Panc1 (cell line): ENCODE results near the gene RNPS1. TPM values are rescaled to one million over a fixed set of nuclear protein-coding genes. Genes with fewer than 3 reads are reported as not detected.

Source experiments
- ATAC-seq: fragments of 200-7000 bp; cut with Tn5 transposase; 2 replicates; pipeline ENCODE4 v1.9.1; 2020; ENCODE audit warnings: mild to moderate bottlenecking, moderate library complexity
- BruUV-seq: library from RNA; stranded (reverse); fragments of 400-500 nt; replicated peaks from 2 replicates; lab custom pipeline; 2021; lab: Mats Ljungman, UMichigan
- CTCF ChIA-PET: fragments of 300-600 bp; sonication (Branson Sonifier 250); formaldehyde crosslinking; loops from one replicate; lab custom pipeline; 2022; ENCODE audit warnings: antibody characterized with exemption; lab: Charles Lee
- POLR2A ChIA-PET: fragments of 300-600 bp; sonication (Branson Sonifier 250); formaldehyde crosslinking; loops from one replicate; lab custom pipeline; 2022; ENCODE audit warnings: antibody characterized with exemption; lab: Charles Lee
- DNase-seq: peaks from one replicate; pipeline ENCODE4 v3.0.0-alpha.2; 2010; ENCODE audit warnings: low read depth, low spot score
- H3K27ac ChIP-seq: 2 replicates; pipeline ENCODE4 v1.5.1; 2011; ENCODE audit warnings: mild to moderate bottlenecking, low read length, inconsistent platforms
- H3K27me3 ChIP-seq: fragments of 200-500 bp; sonication (Bioruptor generic); 2 replicates; pipeline ENCODE4 v1.6.0; 2014; ENCODE audit warnings: low read length, inconsistent platforms; ENCODE audit not compliant: control insufficient read depth, insufficient read depth
- H3K36me3 ChIP-seq: fragments of 200-500 bp; sonication (Bioruptor generic); 2 replicates; pipeline ENCODE4 v1.5.1; 2014; ENCODE audit warnings: inconsistent platforms, mild to moderate bottlenecking, low read length, moderate library complexity; ENCODE audit not compliant: control insufficient read depth, insufficient read depth
- H3K4me1 ChIP-seq: 2 replicates; pipeline ENCODE4 v1.5.1; 2011; ENCODE audit warnings: inconsistent platforms, mild to moderate bottlenecking, low read length, moderate library complexity; ENCODE audit not compliant: control insufficient read depth, insufficient read depth
- H3K4me3 ChIP-seq, 2 experiments: 2 replicates each; pipeline ENCODE4 v1.5.1; 2011 to 2012; ENCODE audit warnings: low read depth in 2 of 2, low read length in 2 of 2, mild to moderate bottlenecking in 2 of 2, inconsistent platforms in 1 of 2, moderate library complexity in 1 of 2
- H3K9me3 ChIP-seq: fragments of 200-500 bp; sonication (Bioruptor generic); 2 replicates; pipeline ENCODE4 v1.5.1; 2014; ENCODE audit warnings: low read depth, mild to moderate bottlenecking, inconsistent platforms, low read length, moderate library complexity; ENCODE audit not compliant: control insufficient read depth, insufficient read depth
- POLR2AphosphoS5 ChIP-seq: IDR thresholded peaks from 2 replicates; pipeline ENCODE4 v1.6.1; 2012; ENCODE audit warnings: mild to moderate bottlenecking, low read depth, low read length, moderate library complexity
- SIN3A ChIP-seq: IDR thresholded peaks from 2 replicates; pipeline ENCODE4 v1.6.1; 2012; ENCODE audit warnings: low read depth, mild to moderate bottlenecking, low read length, moderate library complexity, borderline replicate concordance; ENCODE audit not compliant: insufficient read depth
- TCF7L2 ChIP-seq: IDR thresholded peaks from 2 replicates; pipeline ENCODE4 v1.6.1; 2011; ENCODE audit warnings: mild to moderate bottlenecking, low read depth, low read length, inconsistent platforms
- in situ Hi-C: cut with HindIII; loops from 2 replicates; pipeline ENCODE4 v1.10.0; 2016; ENCODE audit warnings: low sequenced_read_pairs, low pct_unique_long_range_greater_than_20kb
- intact Hi-C: fragments of 100-400 bp; cut with micrococcal nuclease; formaldehyde crosslinking; loops from one replicate; pipeline ENCODE4 v1.10.0; 2022; ENCODE audit not compliant: unreplicated experiment
- total RNA-seq: library from RNA; stranded (reverse); gene quantifications from one replicate; pipeline ENCODE4 v1.2.1, GENCODE V29; 2021; ENCODE audit not compliant: unreplicated experiment
- TF ChIP-seq, protein P1 (sequence below): fragments of 450-650 bp; IDR thresholded peaks from 2 replicates; pipeline ENCODE4 v1.5.1; 2017; ENCODE audit warnings: mild to moderate bottlenecking
- TF ChIP-seq, protein P2 (sequence below), 2 experiments: IDR thresholded peaks; 2 replicates each; pipeline ENCODE4 v1.6.1; 2011 to 2012; ENCODE audit warnings: low read depth in 2 of 2, control low read depth in 1 of 2, low read length in 1 of 2, mild to moderate bottlenecking in 1 of 2, moderate library complexity in 1 of 2; ENCODE audit not compliant: insufficient read depth in 1 of 2

RNPS1 gene
- total RNA-seq, 1 experiment from 2014 or later = 249 TPM

DNA sequence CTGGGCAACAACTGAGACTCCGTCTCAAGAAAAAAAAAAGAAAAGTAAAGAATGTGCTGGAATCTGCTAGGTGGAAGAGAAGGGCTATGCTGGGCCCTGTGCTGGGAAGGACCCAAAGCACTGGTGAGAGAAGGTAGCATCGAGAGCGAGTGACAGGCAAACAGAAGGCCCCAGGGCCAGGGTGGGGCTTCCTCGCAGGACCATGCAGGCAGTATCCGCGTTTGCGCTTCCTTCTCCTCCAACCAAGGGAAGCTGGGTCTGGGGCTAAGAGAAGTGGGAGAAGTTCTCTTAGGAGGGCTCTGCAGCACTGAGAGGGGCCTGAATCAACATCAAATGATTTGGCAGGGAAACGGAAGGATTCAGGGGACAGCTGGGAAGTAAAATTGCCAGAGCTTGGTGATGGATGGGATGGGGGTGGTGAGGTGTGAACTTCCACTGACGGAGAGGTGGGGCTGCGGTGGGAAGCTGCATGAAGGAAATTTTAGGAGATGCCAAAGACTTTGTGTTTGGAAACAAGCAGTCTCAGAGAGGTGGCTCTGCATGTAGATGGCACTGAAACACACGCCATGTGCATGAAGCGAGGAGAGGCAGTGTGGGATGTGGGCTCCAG lies 11.3 kb downstream of the RNPS1 start:
- TF ChIP-seq, protein P1, sequence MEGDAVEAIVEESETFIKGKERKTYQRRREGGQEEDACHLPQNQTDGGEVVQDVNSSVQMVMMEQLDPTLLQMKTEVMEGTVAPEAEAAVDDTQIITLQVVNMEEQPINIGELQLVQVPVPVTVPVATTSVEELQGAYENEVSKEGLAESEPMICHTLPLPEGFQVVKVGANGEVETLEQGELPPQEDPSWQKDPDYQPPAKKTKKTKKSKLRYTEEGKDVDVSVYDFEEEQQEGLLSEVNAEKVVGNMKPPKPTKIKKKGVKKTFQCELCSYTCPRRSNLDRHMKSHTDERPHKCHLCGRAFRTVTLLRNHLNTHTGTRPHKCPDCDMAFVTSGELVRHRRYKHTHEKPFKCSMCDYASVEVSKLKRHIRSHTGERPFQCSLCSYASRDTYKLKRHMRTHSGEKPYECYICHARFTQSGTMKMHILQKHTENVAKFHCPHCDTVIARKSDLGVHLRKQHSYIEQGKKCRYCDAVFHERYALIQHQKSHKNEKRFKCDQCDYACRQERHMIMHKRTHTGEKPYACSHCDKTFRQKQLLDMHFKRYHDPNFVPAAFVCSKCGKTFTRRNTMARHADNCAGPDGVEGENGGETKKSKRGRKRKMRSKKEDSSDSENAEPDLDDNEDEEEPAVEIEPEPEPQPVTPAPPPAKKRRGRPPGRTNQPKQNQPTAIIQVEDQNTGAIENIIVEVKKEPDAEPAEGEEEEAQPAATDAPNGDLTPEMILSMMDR = no peak
- TF ChIP-seq TCF7L2 (no peak), POLR2AphosphoS5 (no peak), SIN3A (no peak)
- TF ChIP-seq, protein P2, sequence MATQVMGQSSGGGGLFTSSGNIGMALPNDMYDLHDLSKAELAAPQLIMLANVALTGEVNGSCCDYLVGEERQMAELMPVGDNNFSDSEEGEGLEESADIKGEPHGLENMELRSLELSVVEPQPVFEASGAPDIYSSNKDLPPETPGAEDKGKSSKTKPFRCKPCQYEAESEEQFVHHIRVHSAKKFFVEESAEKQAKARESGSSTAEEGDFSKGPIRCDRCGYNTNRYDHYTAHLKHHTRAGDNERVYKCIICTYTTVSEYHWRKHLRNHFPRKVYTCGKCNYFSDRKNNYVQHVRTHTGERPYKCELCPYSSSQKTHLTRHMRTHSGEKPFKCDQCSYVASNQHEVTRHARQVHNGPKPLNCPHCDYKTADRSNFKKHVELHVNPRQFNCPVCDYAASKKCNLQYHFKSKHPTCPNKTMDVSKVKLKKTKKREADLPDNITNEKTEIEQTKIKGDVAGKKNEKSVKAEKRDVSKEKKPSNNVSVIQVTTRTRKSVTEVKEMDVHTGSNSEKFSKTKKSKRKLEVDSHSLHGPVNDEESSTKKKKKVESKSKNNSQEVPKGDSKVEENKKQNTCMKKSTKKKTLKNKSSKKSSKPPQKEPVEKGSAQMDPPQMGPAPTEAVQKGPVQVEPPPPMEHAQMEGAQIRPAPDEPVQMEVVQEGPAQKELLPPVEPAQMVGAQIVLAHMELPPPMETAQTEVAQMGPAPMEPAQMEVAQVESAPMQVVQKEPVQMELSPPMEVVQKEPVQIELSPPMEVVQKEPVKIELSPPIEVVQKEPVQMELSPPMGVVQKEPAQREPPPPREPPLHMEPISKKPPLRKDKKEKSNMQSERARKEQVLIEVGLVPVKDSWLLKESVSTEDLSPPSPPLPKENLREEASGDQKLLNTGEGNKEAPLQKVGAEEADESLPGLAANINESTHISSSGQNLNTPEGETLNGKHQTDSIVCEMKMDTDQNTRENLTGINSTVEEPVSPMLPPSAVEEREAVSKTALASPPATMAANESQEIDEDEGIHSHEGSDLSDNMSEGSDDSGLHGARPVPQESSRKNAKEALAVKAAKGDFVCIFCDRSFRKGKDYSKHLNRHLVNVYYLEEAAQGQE (IDR thresholded peaks at IDR 0.05; ENCODE audit: insufficient read depth in 1 of 2, low read depth in 2 of 2, low read length in 1 of 2) = no peak
- BruUV-seq = no TSS peak
- Histone ChIP-seq H3K27me3 (no peaks in the 10 kb centered on the region), H3K9me3 (no peaks in the 10 kb centered on the region), H3K4me1 (peaks cover 18% of the 10 kb centered on the region), H3K36me3 (peaks cover 24% of the 10 kb centered on the region), H3K27ac (no peak overlapping the region), H3K4me3 (no peak overlapping the region)
- intact Hi-C loops (no loop called here), in situ Hi-C loops (no loop called here)
- ChIA-PET POLR2A (no interaction called here), CTCF (no interaction called here)
- ATAC-seq (no peak), DNase-seq (no peak)

DNA sequence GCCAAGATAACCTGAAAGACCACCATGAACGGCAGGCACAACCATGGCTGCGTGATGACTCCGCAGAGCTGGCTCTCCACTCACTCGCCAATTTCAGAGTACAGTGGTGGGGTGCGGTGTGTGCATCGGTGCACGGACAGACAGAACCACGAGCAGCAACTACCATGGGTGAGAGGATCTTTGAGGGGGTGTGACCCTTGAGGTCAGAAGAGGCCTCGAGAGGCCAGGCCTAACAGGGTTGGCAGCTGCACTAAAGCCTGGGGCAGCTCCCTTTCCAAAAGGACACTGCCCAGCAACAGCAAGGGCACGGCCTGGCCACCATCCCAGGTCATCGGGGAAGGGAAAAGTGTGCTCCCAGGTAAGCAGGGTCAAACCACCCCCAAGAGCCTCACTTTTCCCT lies 14.6 kb downstream of the RNPS1 start:
- H3K4me3 ChIP-seq = no peak overlapping the region
- peaks cover 15% of the 10 kb centered on the region for H3K36me3 ChIP-seq
- no peak for TF ChIP-seq POLR2AphosphoS5
- TF ChIP-seq, protein P2 (IDR thresholded peaks at IDR 0.05; ENCODE audit: insufficient read depth in 1 of 2, low read depth in 2 of 2, low read length in 1 of 2) = no peak
- no peak for TF ChIP-seq TCF7L2
- TF ChIP-seq, protein P1 = no peak
- TF ChIP-seq SIN3A = no peak
- ATAC-seq = no peak
- H3K27me3 ChIP-seq = no peaks in the 10 kb centered on the region
- no peaks in the 10 kb centered on the region for H3K9me3 ChIP-seq
- in situ Hi-C loops (no loop called here), intact Hi-C loops (no loop called here)
- ChIA-PET CTCF (no interaction called here), POLR2A (interaction anchor here (0.7 kb wide), 1 partner anchor 65 kb away, joined by 4 read pairs; no protein-coding TSS in a partner anchor)
- no peak overlapping the region; the same call in 1 of the 2 replicates for H3K27ac ChIP-seq
- no TSS peak for BruUV-seq
- no peak for DNase-seq
- peaks cover 22% of the 10 kb centered on the region for H3K4me1 ChIP-seq
